Measurements from ENCODE around the gene RASGRF1. TPM values are rescaled to one million over a fixed set of nuclear protein-coding genes. Genes with fewer than 3 reads are reported as not detected.
"Not testable (repeated sequence)": the region's sequence is repeated elsewhere in the genome, so short reads cannot be mapped to it uniquely, and the experiment has no call there.

RASGRF1 gene
- total and polyA plus RNA-seq, 9 donors = 0.23 to 9.5 (median 1.0) TPM; not detected in 1

- Histone ChIP-seq H3K9me3 (no peaks in the 10 kb centered on the region), H3K4me3 (no peak overlapping the region), H3K27me3 (no peaks in the 10 kb centered on the region), H3K27ac (no peak overlapping the region), H3K4me1 (ENCODE audit: insufficient read depth) (no peaks in the 10 kb centered on the region), H3K36me3 (no peaks in the 10 kb centered on the region)
- TF ChIP-seq POLR2A (IDR thresholded peaks at IDR 0.05) = no peak
- TF ChIP-seq CTCF (IDR thresholded peaks at IDR 0.05) = no peak
- no peak for TF ChIP-seq EP300 (IDR thresholded peaks at IDR 0.05)
- intact Hi-C loops (cut with DNase I) = no loop called here
- DNase-seq = no peak
- 77 to 82% (median 79%) methylated on average over 5 to 6 of the region's 6 CpGs for WGBS, 3 donors
Measured at GRCh38 chr15:78996894-78997275, 93.7 kb downstream of the RASGRF1 start.

GRCh38 chr15:78995921-78996893 lies 94.4 kb downstream of the RASGRF1 start:
- H3K27ac ChIP-seq = no peak overlapping the region
- DNase-seq = no peak
- intact Hi-C loops (cut with DNase I) = no loop called here
- WGBS, 3 donors = 78 to 88% (median 85%) methylated on average over 22 of the region's 22 CpGs
- H3K4me3 ChIP-seq = no peak overlapping the region
- H3K4me1 ChIP-seq (ENCODE audit: insufficient read depth) = no peaks in the 10 kb centered on the region
- H3K27me3 ChIP-seq = no peaks in the 10 kb centered on the region
- no peaks in the 10 kb centered on the region for H3K36me3 ChIP-seq
- no peaks in the 10 kb centered on the region for H3K9me3 ChIP-seq
- TF ChIP-seq EP300 (IDR thresholded peaks at IDR 0.05) (no peak), POLR2A (IDR thresholded peaks at IDR 0.05) (no peak), CTCF (IDR thresholded peaks at IDR 0.05) (no peak)

GRCh38 chr15:78995161-78995560 lies 95.4 kb downstream of the RASGRF1 start:
- H3K4me1 ChIP-seq (ENCODE audit: insufficient read depth); H3K27ac ChIP-seq; H3K4me3 ChIP-seq; intact Hi-C loops (cut with DNase I); H3K36me3 ChIP-seq; H3K9me3 ChIP-seq; H3K27me3 ChIP-seq; DNase-seq: not testable (repeated sequence)
- WGBS, 3 donors = 77 to 81% (median 80%) methylated on average over 6 of the region's 6 CpGs

- DNase-seq = no peak
- no peaks in the 10 kb centered on the region for H3K9me3 ChIP-seq
- H3K27me3 ChIP-seq = no peaks in the 10 kb centered on the region
- intact Hi-C loops (cut with DNase I) = no loop called here
- H3K4me3 ChIP-seq = no peak overlapping the region
- H3K27ac ChIP-seq = no peak overlapping the region
- 70 to 80% (median 73%) methylated on average over 10 of the region's 10 CpGs for WGBS, 3 donors
- TF ChIP-seq CTCF (IDR thresholded peaks at IDR 0.05) (no peak), POLR2A (IDR thresholded peaks at IDR 0.05) (no peak), EP300 (IDR thresholded peaks at IDR 0.05) (no peak)
- H3K36me3 ChIP-seq = no peaks in the 10 kb centered on the region
- H3K4me1 ChIP-seq (ENCODE audit: insufficient read depth) = peaks cover 2% of the 10 kb centered on the region
Measured at GRCh38 chr15:78993931-78994530, 96.5 kb downstream of the RASGRF1 start.

Measured in ovary (tissue), 9 donors.